Fibroblast of the aortic adventitia (primary cell): ENCODE measurements around the gene SLC35B1. TPM values are rescaled to one million over a fixed set of nuclear protein-coding genes. Genes with fewer than 3 reads are reported as not detected.
"Not testable (repeated sequence)": the region's sequence is repeated elsewhere in the genome, so short reads cannot be mapped to it uniquely, and the experiment has no call there.

Experiments used
- DNase-seq: peaks from one replicate; pipeline ENCODE4 v3.0.0-alpha.2; 2010; ENCODE audit warnings: low read depth
- H3K4me3 ChIP-seq: 2 replicates; pipeline ENCODE4 v1.5.1; 2011; ENCODE audit warnings: low read depth, mild to moderate bottlenecking, control low read depth, low read length, moderate library complexity
- total RNA-seq: library from RNA; depleted of rRNA; stranded (reverse); fragments of >200 nt; gene quantifications from 2 replicates; pipeline ENCODE4 v1.2.3, GENCODE V29; 2012; ENCODE audit warnings: low replicate concordance
- TF ChIP-seq, protein P1 (sequence below): IDR thresholded peaks from 2 replicates; pipeline ENCODE4 v1.5.1; 2011; ENCODE audit warnings: mild to moderate bottlenecking, low read length, control low read depth, inconsistent platforms; ENCODE audit not compliant: insufficient read depth

The SLC35B1 gene
- total RNA-seq, 1 donor: 59.7 TPM

DNA sequence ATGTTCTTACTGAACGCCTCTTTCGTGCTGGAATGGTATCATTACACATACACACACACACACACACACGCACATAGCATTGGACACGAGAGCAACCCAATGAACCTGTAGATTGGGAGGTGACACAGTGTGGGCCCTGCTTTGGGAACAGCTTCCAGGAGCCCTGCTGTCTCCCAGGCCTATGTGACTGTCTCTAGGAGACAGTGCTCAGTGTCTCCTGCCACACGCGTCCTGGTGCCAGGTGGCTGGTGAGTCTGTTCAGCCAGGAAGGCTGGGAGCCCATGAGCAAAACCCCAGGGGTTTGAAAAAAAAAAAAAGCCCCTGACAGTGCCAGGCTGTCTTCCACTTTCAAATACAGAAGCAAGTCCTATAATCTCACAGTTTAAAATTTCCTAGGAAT is 27.4 kb downstream of the SLC35B1 start:
- TF ChIP-seq, protein P1, sequence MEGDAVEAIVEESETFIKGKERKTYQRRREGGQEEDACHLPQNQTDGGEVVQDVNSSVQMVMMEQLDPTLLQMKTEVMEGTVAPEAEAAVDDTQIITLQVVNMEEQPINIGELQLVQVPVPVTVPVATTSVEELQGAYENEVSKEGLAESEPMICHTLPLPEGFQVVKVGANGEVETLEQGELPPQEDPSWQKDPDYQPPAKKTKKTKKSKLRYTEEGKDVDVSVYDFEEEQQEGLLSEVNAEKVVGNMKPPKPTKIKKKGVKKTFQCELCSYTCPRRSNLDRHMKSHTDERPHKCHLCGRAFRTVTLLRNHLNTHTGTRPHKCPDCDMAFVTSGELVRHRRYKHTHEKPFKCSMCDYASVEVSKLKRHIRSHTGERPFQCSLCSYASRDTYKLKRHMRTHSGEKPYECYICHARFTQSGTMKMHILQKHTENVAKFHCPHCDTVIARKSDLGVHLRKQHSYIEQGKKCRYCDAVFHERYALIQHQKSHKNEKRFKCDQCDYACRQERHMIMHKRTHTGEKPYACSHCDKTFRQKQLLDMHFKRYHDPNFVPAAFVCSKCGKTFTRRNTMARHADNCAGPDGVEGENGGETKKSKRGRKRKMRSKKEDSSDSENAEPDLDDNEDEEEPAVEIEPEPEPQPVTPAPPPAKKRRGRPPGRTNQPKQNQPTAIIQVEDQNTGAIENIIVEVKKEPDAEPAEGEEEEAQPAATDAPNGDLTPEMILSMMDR: no peak
- H3K4me3 ChIP-seq: no peak overlapping the region
- DNase-seq: no peak

DNA sequence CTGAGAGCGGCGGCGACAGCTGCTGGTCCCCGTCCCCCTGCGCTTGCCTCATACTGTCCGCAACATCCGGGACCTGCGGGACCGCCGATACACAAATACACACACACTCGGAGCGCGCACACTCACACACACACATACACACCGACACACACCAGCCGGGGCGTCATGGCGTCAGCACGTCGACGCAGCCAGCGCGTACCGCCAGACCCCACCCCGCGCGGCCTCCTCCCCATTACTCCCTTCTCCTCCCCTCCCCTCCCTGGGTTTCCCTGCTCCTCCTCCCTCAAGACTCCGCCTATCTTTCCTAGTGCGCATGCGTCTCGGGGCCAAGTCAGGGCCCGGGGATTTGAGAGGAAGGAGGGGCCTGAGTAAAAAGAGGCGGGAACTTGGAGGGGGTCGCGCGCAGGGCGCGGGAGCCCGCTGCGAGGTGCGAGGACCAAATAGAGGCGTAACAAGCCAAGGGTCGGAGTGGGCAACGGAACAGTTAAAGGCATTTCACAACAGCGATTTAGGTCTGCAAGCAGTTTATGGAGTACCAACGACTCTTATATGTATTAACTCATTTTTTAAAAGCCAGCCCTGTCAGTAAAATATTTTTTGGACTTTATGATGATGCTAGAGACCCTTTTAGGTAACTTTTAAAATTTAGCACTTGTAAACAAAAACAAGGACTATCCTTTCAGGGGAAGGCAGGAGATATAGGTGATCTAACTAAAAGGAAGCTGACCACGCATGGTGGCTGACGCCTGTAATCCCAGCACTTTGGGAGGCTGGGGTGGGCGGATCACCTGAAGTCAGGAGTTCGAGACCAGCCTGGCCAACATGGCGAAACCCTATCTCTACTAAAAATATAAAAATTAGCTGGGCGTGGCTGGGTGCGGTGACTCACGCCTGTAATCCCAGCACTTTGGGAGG is 29.6 kb downstream of the SLC35B1 start, which contains the start of gene SPOP:
Gene SPOP (minus strand): TSS at position 165 of the 915 bp plus-strand sequence. CDS start 55,287 bp downstream, outside the sequence.
- TF ChIP-seq, protein P1: no peak
- H3K4me3 ChIP-seq: peak within 1 kb of the TSS; percentile 83
- DNase-seq: peak; percentile 99

DNA sequence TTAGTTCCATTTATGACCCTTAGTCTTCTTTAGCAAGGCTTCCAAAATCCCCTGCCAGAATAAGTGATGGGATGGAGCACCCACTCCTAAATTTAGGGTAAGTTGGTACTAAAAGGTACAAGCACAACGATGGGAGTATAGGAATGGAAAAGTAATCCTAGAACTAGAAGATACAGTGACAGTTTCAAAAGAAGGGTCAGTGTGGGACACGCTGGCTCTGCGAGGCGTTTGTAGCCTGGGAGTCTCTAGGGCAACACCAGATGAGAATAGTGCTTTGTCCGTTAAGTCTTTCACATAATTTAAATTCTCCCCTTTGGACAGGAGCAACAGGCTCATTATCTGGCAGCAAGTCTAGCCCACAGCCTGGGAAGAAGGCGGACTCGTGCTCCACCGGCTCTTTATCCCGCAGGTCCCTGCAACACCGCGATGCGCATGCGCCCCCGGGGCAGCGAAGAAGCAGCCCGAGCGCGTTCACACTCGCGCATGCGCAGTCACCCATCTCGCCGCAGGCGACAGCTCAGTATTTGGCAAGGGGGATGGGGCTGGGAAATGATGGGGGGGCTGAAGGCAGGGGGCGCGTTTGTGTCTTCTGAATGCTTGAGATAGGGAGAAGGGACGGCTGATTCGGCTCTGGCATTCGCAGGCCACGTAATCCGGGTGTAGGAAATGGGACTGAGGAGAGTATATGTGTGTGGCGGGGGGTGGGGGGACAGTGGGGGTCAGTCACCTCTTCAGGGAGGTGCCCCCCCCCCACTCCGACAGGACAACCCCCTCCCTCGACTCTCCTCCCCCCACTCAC is 30.4 kb downstream of the SLC35B1 start:
- TF ChIP-seq, protein P1: no peak
- peak overlapping the region; percentile 83 for H3K4me3 ChIP-seq
- DNase-seq: peak; percentile 94

DNA sequence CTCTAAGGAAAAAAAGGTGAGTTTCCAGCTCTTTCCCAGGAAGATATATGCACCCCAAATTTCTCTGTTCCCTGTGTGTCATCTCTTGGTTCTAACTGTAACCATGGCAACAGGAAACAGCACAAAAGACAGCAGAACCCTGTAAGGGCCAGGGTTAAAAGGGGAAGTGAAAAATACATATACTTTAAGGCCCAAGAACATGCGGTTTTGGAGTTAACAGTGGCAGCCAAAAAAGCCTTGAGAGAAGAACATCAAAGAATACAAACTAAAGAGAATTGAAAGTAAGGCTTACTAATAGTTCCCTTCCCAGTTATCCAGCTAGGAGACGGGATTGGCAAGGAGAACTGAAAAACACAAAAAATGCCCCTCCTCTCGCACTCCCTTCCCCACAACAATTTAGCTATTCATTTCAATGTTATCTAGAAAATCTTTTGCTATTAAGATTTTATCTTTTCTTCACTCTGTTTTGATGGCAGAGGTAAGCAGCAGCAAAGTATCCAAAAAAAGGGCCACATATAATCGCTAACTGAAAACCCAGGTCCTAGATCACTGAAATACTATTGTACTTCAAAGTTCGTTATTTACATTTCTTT is 31.4 kb downstream of the SLC35B1 start:
- peak; percentile 34 for DNase-seq
- TF ChIP-seq, protein P1: no peak
- peak overlapping the region; percentile 83 for H3K4me3 ChIP-seq

DNA sequence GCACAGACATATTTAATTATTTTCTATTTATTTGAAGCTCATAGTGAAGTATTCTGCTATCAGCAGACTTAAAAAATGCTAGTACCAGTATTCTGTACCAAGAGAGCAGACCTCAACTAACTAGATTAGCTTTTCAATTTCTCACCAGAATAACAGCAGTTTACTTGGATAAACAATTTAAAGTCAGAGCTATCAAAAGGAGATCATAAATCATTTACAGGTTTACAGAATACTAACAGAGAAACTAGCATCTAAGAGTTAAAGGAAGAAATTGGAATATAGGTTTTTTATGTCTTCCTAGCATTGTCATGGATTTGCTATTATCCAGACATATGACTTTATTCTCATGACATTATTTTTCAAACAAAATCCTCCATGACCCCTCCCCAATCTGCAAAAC is 33.3 kb downstream of the SLC35B1 start:
- no peak for DNase-seq
- no peak overlapping the region for H3K4me3 ChIP-seq
- TF ChIP-seq, protein P1: no peak

DNA sequence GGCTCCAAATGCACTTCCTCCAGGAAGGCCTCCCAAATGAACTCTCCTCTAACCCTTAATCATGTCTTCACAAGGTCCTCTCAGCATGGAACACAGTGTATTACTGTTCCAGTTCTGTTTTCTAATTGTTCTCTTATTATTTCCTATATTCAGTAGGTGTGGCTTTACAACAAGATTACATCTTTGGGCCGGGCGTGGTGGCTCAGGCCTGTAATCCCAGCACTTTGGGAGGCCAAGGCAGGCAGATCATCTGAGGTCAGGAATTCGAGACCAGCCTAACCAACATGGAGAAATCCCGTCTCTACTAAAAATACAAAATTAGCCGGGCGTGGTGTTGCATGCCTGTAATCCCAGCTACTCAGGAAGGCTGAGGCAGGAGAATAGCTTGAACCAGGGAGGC is 34.1 kb downstream of the SLC35B1 start:
- H3K4me3 ChIP-seq, DNase-seq: not testable (repeated sequence)
